SH-SY5Y (cell line): ENCODE results near the gene DIS3L2.

Experiments
- GATA2 ChIP-seq: IDR thresholded peaks from 2 replicates; pipeline ENCODE4 v1.6.1; 2011; ENCODE audit warnings: mild to moderate bottlenecking, low read depth, low read length
- GATA3 ChIP-seq: IDR thresholded peaks from 2 replicates; pipeline ENCODE4 v1.6.1; 2011; ENCODE audit warnings: low read depth, mild to moderate bottlenecking, low read length, moderate library complexity

DNA sequence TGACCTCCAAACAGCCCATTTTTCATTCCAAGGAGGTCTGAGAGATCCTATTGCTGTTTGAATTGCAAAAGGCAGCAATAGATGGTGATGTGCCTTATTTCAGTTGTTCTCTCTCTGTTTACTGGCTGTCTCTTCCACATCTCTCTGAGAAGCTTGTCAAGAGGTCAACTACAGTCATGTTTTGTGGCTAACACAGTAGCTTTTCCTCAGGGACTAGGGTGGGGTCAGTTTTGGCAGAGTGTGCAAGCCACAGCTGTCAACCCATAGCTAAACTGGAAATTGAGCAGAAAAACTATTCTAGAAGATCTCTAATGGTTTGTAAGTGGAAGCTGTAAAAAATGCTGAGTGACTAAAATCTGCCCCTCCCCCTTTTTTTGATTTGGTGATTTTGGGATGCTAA, 67.1 kb downstream of the DIS3L2 start:
- TF ChIP-seq GATA2 = no peak
- no peak for TF ChIP-seq GATA3
